SU-DHL-6 (cell line): ENCODE results near the gene ACACB.

Experiments
- H2AFZ ChIP-seq: fragments of 200-600 bp; sonication (generic); 2 replicates; pipeline ENCODE4 v1.6.1; 2014; ENCODE audit warnings: low read depth, mild to moderate bottlenecking, moderate library complexity, mixed read lengths, antibody characterized with exemption, low read length; ENCODE audit not compliant: severe bottlenecking
- H3F3A ChIP-seq: fragments of 200-600 bp; shearing (Covaris generic); 2 replicates; pipeline ENCODE4 v1.6.0; 2016; ENCODE audit warnings: antibody characterized with exemption, mild to moderate bottlenecking; ENCODE audit not compliant: insufficient read depth
- H3K27ac ChIP-seq: fragments of 200-600 bp; sonication (generic); 2 replicates; pipeline ENCODE4 v1.5.1; 2016; ENCODE audit warnings: low read depth, mild to moderate bottlenecking, low read length, moderate library complexity, mixed read lengths
- H3K27me3 ChIP-seq: fragments of 200-600 bp; sonication (generic), shearing (Covaris generic); 2 replicates; pipeline ENCODE4 v1.6.0; 2014; ENCODE audit warnings: mild to moderate bottlenecking, low read length
- H3K36me3 ChIP-seq: fragments of 200-600 bp; sonication (generic); 2 replicates; pipeline ENCODE4 v1.6.1; 2014; ENCODE audit warnings: mild to moderate bottlenecking, low read length, mixed read lengths
- H3K4me2 ChIP-seq: fragments of 300-600, 200-600 bp; shearing (Covaris generic), sonication (generic); 2 replicates; pipeline ENCODE4 v1.6.0; 2014; ENCODE audit warnings: low read length, low read depth, mild to moderate bottlenecking; ENCODE audit not compliant: poor library complexity, severe bottlenecking
- H3K4me3 ChIP-seq: fragments of 200-600 bp; sonication (generic); 2 replicates; pipeline ENCODE4 v1.5.1; 2014; ENCODE audit warnings: antibody characterized with exemption, low read length, mild to moderate bottlenecking, mixed read lengths; ENCODE audit not compliant: insufficient read depth, poor library complexity, severe bottlenecking
- H3K79me2 ChIP-seq: fragments of 200-600 bp; sonication (generic); 2 replicates; pipeline ENCODE4 v1.6.1; 2014; ENCODE audit warnings: mild to moderate bottlenecking, low read length, moderate library complexity; ENCODE audit not compliant: insufficient read depth
- H3K9ac ChIP-seq: fragments of 200-600 bp; sonication (generic); 2 replicates; pipeline ENCODE4 v1.7.0; 2014; ENCODE audit warnings: mild to moderate bottlenecking, low read length
- H3K9me2 ChIP-seq: fragments of 200-600 bp; sonication (generic); replicated peaks from 2 replicates; pipeline ENCODE4 v1.6.1; 2014; ENCODE audit warnings: low read length; ENCODE audit not compliant: insufficient read depth
- H3K9me3 ChIP-seq: fragments of 200-600 bp; sonication (generic); 2 replicates; pipeline ENCODE4 v1.6.1; 2014; ENCODE audit warnings: low read length, mixed read lengths; ENCODE audit not compliant: insufficient read depth
- H4K20me1 ChIP-seq: fragments of 200-600 bp; sonication (generic); 2 replicates; pipeline ENCODE4 v1.6.1; 2014; ENCODE audit warnings: low read depth, mild to moderate bottlenecking, antibody characterized with exemption, low read length, moderate library complexity, mixed read lengths
- CTCF ChIP-seq: fragments of 200-600 bp; sonication (generic); IDR thresholded peaks from one replicate; pipeline ENCODE4 v1.5.1; 2017; ENCODE audit warnings: antibody characterized with exemption, mild to moderate bottlenecking, low read length, moderate library complexity; ENCODE audit not compliant: insufficient read depth, poor library complexity, severe bottlenecking
- EZH2phosphoT487 ChIP-seq: fragments of 200-600 bp; sonication (generic), shearing (Covaris generic); conservative IDR thresholded peaks from 2 replicates; pipeline ENCODE4 v1.6.1; 2018; ENCODE audit warnings: mild to moderate bottlenecking, antibody characterized with exemption, low read length, moderate library complexity, mixed read lengths

Gene ACACB

GRCh38 chr12:109266106-109266879 is 149.9 kb downstream of the ACACB start:
- no peak overlapping the region for H3K27ac ChIP-seq

GRCh38 chr12:109267361-109267760 is 151.0 kb downstream of the ACACB start:
- no peak overlapping the region for H3K9ac ChIP-seq
- no peaks in the 10 kb centered on the region for H3K36me3 ChIP-seq
- H4K20me1 ChIP-seq = no peaks in the 10 kb centered on the region
- H3K27me3 ChIP-seq = no peaks in the 10 kb centered on the region
- no peak overlapping the region for H2AFZ ChIP-seq
- H3F3A ChIP-seq = no peaks in the 10 kb centered on the region
- H3K79me2 ChIP-seq = no peaks in the 10 kb centered on the region
- no peak overlapping the region for H3K4me3 ChIP-seq
- no peak overlapping the region for H3K27ac ChIP-seq
- TF ChIP-seq CTCF (no peak), EZH2phosphoT487 (no peak)
- no peaks in the 10 kb centered on the region for H3K9me2 ChIP-seq
- no peaks in the 10 kb centered on the region for H3K9me3 ChIP-seq
- H3K4me2 ChIP-seq = no peak overlapping the region

More at GRCh38 chr12:109266106-109266879, 149.9 kb downstream of the ACACB start:
- Histone ChIP-seq H3K79me2 (no peaks in the 10 kb centered on the region), H3K27me3 (no peaks in the 10 kb centered on the region), H3K36me3 (no peaks in the 10 kb centered on the region), H3K9ac (no peak overlapping the region), H3K9me2 (no peaks in the 10 kb centered on the region), H3K4me3 (no peak overlapping the region), H3K9me3 (no peaks in the 10 kb centered on the region), H3F3A (no peaks in the 10 kb centered on the region), H3K4me2 (no peak overlapping the region), H2AFZ (no peak overlapping the region), H4K20me1 (no peaks in the 10 kb centered on the region)
- TF ChIP-seq EZH2phosphoT487 (no peak), CTCF (no peak)

GRCh38 chr12:109268896-109269295 is 152.5 kb downstream of the ACACB start:
- Histone ChIP-seq H3K4me3 (no peak overlapping the region), H3K9me3 (no peaks in the 10 kb centered on the region), H3K79me2 (no peaks in the 10 kb centered on the region), H3K9me2 (no peaks in the 10 kb centered on the region), H3F3A (no peaks in the 10 kb centered on the region), H3K9ac (no peak overlapping the region), H2AFZ (no peak overlapping the region), H3K27me3 (no peaks in the 10 kb centered on the region), H3K36me3 (no peaks in the 10 kb centered on the region), H4K20me1 (no peaks in the 10 kb centered on the region), H3K27ac (no peak overlapping the region), H3K4me2 (no peak overlapping the region)
- no peak for TF ChIP-seq EZH2phosphoT487
- no peak for TF ChIP-seq CTCF
